ENCODE results near the gene FOXJ3.

The FOXJ3 gene

DNA sequence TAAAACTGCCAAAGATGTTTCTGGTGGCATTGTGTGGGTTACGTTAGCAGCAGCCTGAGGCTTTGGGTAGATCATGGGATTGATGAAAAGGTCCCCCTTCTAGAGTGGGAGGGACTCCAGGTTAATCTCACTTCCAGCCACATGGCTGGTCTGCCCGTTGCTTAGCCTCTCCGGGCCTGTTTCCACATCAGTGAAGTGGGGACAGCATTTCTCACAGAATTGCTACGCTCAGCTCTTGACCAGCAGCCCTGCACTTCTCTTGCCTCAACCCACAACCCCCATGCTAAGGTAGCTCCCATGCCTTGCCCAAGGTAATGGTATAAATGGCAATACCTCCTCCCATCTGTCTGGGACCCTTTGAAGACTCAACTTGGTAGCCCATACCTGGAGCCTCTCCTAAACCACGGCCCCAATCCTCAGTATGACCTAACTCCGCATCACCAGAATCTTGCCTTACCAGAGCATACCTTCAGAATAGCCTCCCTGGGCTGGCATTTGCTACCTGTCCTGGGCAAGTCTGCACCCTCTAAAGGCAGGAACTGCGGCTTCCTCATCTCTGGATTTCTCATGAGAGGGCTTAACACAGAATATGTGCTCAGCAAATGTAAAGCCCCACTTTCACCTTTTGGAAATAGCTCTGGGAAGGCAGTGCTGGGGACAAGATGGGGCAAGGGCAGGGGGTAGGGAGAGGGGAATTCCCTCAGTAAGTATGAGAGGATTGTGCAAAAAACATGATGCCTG lies 159.6 kb downstream of the FOXJ3 start:
- no peak for DNase-seq (ENCODE audit: low read depth in 2 of 2)
- TF ChIP-seq, protein P1, sequence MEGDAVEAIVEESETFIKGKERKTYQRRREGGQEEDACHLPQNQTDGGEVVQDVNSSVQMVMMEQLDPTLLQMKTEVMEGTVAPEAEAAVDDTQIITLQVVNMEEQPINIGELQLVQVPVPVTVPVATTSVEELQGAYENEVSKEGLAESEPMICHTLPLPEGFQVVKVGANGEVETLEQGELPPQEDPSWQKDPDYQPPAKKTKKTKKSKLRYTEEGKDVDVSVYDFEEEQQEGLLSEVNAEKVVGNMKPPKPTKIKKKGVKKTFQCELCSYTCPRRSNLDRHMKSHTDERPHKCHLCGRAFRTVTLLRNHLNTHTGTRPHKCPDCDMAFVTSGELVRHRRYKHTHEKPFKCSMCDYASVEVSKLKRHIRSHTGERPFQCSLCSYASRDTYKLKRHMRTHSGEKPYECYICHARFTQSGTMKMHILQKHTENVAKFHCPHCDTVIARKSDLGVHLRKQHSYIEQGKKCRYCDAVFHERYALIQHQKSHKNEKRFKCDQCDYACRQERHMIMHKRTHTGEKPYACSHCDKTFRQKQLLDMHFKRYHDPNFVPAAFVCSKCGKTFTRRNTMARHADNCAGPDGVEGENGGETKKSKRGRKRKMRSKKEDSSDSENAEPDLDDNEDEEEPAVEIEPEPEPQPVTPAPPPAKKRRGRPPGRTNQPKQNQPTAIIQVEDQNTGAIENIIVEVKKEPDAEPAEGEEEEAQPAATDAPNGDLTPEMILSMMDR (IDR thresholded peaks at IDR 0.05; ENCODE audit: low read depth, low read length) = no peak

DNA sequence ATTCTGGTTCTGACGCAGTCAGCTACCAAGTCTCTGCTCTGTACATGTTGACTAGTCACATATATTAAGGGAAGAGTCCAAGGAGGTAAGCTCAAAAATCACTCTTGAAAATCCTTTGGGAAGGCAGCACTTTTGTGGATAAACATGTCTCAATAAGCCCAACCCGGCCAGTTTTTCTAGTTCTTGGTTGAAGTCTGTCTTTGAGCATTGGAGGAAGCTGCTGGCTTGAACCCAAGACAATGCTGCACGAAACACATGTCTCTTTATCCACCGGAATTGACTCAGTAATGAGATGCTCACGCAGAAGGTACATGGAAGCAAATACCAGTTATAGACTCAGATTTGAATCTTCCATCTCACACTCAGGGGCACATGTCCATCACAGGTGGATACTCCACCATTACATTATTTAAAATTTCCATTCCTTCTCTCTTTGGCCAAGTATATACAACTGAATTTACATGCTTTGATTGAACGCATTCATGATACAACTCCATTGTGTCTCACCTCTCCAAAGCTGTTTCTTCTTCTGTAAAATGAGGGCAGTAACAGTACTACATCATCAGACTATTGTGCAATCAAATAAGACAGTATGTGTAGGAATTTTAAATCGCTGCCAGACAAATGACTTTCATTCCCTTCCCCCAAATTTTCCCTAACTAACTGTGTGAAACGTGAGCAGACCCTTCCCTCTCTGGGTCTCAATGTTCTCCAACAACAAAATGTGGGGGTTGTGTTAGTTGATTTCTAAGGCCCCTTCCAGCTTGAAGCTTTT lies 160.9 kb downstream of the FOXJ3 start:
- TF ChIP-seq, protein P1 (IDR thresholded peaks at IDR 0.05; ENCODE audit: low read depth, low read length) = no peak
- DNase-seq (ENCODE audit: low read depth in 2 of 2) = peak; percentile 62 to 65
- H3K4me3 ChIP-seq (replicated peaks in 1 of 2; ENCODE audit: low read depth in 2 of 2, low read length in 2 of 2) = no peak overlapping the region

More for the DNA sequence above, 159.6 kb downstream of the FOXJ3 start:
- no peak overlapping the region for H3K4me3 ChIP-seq (replicated peaks in 1 of 2; ENCODE audit: low read depth in 2 of 2, low read length in 2 of 2)

DNA sequence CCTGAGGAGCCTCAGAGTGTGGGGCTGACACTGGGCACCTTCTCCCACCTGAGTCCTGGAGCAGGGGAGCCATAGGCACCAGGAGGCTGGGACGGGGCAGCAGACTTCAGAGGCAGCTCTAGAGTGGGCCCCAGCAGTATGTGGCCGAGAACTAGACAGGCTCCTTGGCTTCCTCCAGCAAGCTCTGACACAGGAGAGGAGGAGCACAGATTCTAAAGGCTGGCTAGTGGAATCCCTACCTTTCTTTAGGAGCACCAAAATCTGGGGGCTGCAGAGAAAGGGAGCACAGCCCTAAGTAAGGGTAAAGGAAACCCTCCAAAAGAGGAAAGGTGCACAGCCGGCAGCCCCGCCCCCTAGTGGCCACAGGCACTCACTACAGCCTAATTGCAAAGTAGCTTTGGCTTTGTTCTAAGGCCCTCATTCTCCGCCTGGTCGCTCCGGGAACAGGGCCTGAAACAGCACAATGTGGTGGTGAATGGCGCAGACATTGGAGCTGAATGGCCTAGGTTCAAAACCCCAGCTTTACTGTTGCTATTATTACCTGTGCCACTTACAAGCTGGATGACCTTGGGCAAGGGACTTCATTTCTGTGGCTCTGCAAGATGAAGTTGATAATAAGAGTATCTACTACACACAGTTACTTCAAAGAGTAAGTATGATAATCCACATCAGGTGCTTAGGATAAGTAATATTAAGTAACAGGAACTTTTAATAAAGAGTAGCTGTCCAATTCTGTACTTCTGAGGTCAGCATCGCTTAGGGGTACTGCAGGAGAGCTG lies 161.7 kb downstream of the FOXJ3 start:
- peak; percentile 59 to 67 for DNase-seq (ENCODE audit: low read depth in 2 of 2)
- H3K4me3 ChIP-seq (replicated peaks in 1 of 2; ENCODE audit: low read depth in 2 of 2, low read length in 2 of 2) = no peak overlapping the region
- TF ChIP-seq, protein P1 (IDR thresholded peaks at IDR 0.05; ENCODE audit: low read depth, low read length) = peak; percentile 96

DNA sequence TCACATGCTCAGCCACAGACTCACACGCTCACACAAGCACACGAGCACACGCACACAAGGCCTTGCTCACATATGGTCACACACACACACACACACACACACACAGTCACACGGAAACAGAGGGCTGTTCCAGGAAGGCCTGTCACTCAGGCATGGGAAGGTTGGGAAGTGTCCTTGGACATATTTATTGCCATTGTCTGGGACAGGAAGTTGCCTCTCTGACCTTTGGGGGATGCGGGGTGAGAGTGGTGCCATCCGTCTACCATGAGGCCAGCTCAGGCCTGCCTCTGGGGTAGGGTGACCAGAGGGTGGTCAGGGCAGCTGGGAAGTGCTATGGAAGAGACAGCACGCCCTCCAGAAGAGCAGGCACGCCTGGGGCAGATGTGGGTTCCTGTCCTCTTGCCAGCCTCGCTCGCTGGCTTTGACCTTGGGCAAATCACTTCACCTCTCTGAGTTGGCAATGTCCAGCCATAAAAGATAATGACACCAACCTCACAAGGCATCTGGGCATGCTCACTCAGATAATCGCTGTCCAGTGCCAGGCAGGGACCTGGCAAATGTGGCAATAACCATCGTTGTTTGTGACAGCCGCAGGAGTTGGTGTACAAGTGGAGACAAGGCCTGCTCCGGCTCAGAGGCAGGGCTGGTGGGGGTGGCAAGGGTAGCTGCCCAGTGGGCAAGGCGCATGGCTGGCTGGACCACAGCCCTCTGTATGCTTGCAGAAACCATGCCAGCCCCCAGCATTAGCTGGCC lies 162.5 kb downstream of the FOXJ3 start:
- H3K4me3 ChIP-seq (replicated peaks in 1 of 2; ENCODE audit: low read depth in 2 of 2, low read length in 2 of 2) = no peak overlapping the region
- TF ChIP-seq, protein P1 (IDR thresholded peaks at IDR 0.05; ENCODE audit: low read depth, low read length) = no peak
- DNase-seq (ENCODE audit: low read depth in 2 of 2) = peak; percentile 8 to 41

DNA sequence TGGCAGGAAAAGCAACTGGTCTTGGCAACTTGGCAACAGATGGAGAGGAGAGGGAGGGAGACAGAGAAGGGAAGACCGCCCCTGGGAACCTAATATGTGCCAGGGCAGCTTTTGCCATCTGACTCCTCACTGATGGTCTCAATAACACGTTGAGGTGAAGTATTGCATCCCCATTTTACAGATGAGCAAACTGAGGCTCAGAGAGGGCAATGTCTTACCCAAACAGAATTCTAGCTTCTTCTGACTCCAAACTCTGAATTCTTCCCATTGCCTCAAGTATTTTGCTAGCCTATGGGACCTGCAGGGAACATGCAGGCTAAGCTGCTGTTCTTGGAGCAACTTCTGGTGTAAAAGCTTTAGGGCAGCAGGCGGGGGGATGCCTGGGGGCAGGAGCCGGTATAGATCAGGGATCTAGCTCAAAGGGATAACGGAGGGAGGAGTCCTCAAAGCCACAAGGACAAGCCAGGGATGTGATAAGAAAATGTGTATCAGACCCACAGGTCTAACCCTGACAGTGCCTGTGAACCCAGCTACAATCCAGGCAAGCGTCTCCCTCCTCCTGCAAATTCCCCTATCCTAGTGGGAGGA lies 163.3 kb downstream of the FOXJ3 start:
- DNase-seq (ENCODE audit: low read depth in 2 of 2) = no peak
- H3K4me3 ChIP-seq (replicated peaks in 1 of 2; ENCODE audit: low read depth in 2 of 2, low read length in 2 of 2) = no peak overlapping the region

More for the DNA sequence above, 163.3 kb downstream of the FOXJ3 start:
- TF ChIP-seq, protein P1 (IDR thresholded peaks at IDR 0.05; ENCODE audit: low read depth, low read length) = no peak
